Panc1 (cell line): ENCODE measurements around the gene MYT1. TPM values are rescaled to one million over a fixed set of nuclear protein-coding genes. Genes with fewer than 3 reads are reported as not detected.

Source experiments
- ATAC-seq: fragments of 200-7000 bp; cut with Tn5 transposase; 2 replicates; pipeline ENCODE4 v1.9.1; 2020; ENCODE audit warnings: mild to moderate bottlenecking, moderate library complexity
- BruUV-seq: library from RNA; stranded (reverse); fragments of 400-500 nt; replicated peaks from 2 replicates; lab custom pipeline; 2021; lab: Mats Ljungman, UMichigan
- CTCF ChIA-PET: fragments of 300-600 bp; sonication (Branson Sonifier 250); formaldehyde crosslinking; loops from one replicate; lab custom pipeline; 2022; ENCODE audit warnings: antibody characterized with exemption; lab: Charles Lee
- POLR2A ChIA-PET: fragments of 300-600 bp; sonication (Branson Sonifier 250); formaldehyde crosslinking; loops from one replicate; lab custom pipeline; 2022; ENCODE audit warnings: antibody characterized with exemption; lab: Charles Lee
- DNase-seq: peaks from one replicate; pipeline ENCODE4 v3.0.0-alpha.2; 2010; ENCODE audit warnings: low read depth, low spot score
- H3K27ac ChIP-seq: 2 replicates; pipeline ENCODE4 v1.5.1; 2011; ENCODE audit warnings: mild to moderate bottlenecking, low read length, inconsistent platforms
- H3K27me3 ChIP-seq: fragments of 200-500 bp; sonication (Bioruptor generic); 2 replicates; pipeline ENCODE4 v1.6.0; 2014; ENCODE audit warnings: low read length, inconsistent platforms; ENCODE audit not compliant: control insufficient read depth, insufficient read depth
- H3K36me3 ChIP-seq: fragments of 200-500 bp; sonication (Bioruptor generic); 2 replicates; pipeline ENCODE4 v1.5.1; 2014; ENCODE audit warnings: inconsistent platforms, mild to moderate bottlenecking, low read length, moderate library complexity; ENCODE audit not compliant: control insufficient read depth, insufficient read depth
- H3K4me1 ChIP-seq: 2 replicates; pipeline ENCODE4 v1.5.1; 2011; ENCODE audit warnings: inconsistent platforms, mild to moderate bottlenecking, low read length, moderate library complexity; ENCODE audit not compliant: control insufficient read depth, insufficient read depth
- H3K4me3 ChIP-seq, 2 experiments: 2 replicates each; pipeline ENCODE4 v1.5.1; 2011 to 2012; ENCODE audit warnings: low read depth in 2 of 2, low read length in 2 of 2, mild to moderate bottlenecking in 2 of 2, inconsistent platforms in 1 of 2, moderate library complexity in 1 of 2
- H3K9me3 ChIP-seq: fragments of 200-500 bp; sonication (Bioruptor generic); 2 replicates; pipeline ENCODE4 v1.5.1; 2014; ENCODE audit warnings: low read depth, mild to moderate bottlenecking, inconsistent platforms, low read length, moderate library complexity; ENCODE audit not compliant: control insufficient read depth, insufficient read depth
- CTCF ChIP-seq: fragments of 450-650 bp; IDR thresholded peaks from 2 replicates; pipeline ENCODE4 v1.5.1; 2017; ENCODE audit warnings: mild to moderate bottlenecking
- POLR2AphosphoS5 ChIP-seq: IDR thresholded peaks from 2 replicates; pipeline ENCODE4 v1.6.1; 2012; ENCODE audit warnings: mild to moderate bottlenecking, low read depth, low read length, moderate library complexity
- SIN3A ChIP-seq: IDR thresholded peaks from 2 replicates; pipeline ENCODE4 v1.6.1; 2012; ENCODE audit warnings: low read depth, mild to moderate bottlenecking, low read length, moderate library complexity, borderline replicate concordance; ENCODE audit not compliant: insufficient read depth
- TCF7L2 ChIP-seq: IDR thresholded peaks from 2 replicates; pipeline ENCODE4 v1.6.1; 2011; ENCODE audit warnings: mild to moderate bottlenecking, low read depth, low read length, inconsistent platforms
- in situ Hi-C: cut with HindIII; loops from 2 replicates; pipeline ENCODE4 v1.10.0; 2016; ENCODE audit warnings: low sequenced_read_pairs, low pct_unique_long_range_greater_than_20kb
- intact Hi-C: fragments of 100-400 bp; cut with micrococcal nuclease; formaldehyde crosslinking; loops from one replicate; pipeline ENCODE4 v1.10.0; 2022; ENCODE audit not compliant: unreplicated experiment
- total RNA-seq: library from RNA; stranded (reverse); gene quantifications from one replicate; pipeline ENCODE4 v1.2.1, GENCODE V29; 2021; ENCODE audit not compliant: unreplicated experiment
- TF ChIP-seq, protein P1 (sequence below), 2 experiments: IDR thresholded peaks; 2 replicates each; pipeline ENCODE4 v1.6.1; 2011 to 2012; ENCODE audit warnings: low read depth in 2 of 2, control low read depth in 1 of 2, low read length in 1 of 2, mild to moderate bottlenecking in 1 of 2, moderate library complexity in 1 of 2; ENCODE audit not compliant: insufficient read depth in 1 of 2

The MYT1 gene
- total RNA-seq, 1 experiment from 2014 or later, result 0.41 TPM

- Histone ChIP-seq H3K4me1 (peaks cover 11% of the 10 kb centered on the region), H3K9me3 (no peaks in the 10 kb centered on the region), H3K4me3 (no peak overlapping the region), H3K36me3 (peaks cover 3% of the 10 kb centered on the region; the same call in 1 of the 2 replicates), H3K27ac (no peak overlapping the region), H3K27me3 (peaks cover 8% of the 10 kb centered on the region; the same call in 1 of the 2 replicates)
- in situ Hi-C loops (no loop called here), intact Hi-C loops (no loop called here)
- TF ChIP-seq, protein P1, sequence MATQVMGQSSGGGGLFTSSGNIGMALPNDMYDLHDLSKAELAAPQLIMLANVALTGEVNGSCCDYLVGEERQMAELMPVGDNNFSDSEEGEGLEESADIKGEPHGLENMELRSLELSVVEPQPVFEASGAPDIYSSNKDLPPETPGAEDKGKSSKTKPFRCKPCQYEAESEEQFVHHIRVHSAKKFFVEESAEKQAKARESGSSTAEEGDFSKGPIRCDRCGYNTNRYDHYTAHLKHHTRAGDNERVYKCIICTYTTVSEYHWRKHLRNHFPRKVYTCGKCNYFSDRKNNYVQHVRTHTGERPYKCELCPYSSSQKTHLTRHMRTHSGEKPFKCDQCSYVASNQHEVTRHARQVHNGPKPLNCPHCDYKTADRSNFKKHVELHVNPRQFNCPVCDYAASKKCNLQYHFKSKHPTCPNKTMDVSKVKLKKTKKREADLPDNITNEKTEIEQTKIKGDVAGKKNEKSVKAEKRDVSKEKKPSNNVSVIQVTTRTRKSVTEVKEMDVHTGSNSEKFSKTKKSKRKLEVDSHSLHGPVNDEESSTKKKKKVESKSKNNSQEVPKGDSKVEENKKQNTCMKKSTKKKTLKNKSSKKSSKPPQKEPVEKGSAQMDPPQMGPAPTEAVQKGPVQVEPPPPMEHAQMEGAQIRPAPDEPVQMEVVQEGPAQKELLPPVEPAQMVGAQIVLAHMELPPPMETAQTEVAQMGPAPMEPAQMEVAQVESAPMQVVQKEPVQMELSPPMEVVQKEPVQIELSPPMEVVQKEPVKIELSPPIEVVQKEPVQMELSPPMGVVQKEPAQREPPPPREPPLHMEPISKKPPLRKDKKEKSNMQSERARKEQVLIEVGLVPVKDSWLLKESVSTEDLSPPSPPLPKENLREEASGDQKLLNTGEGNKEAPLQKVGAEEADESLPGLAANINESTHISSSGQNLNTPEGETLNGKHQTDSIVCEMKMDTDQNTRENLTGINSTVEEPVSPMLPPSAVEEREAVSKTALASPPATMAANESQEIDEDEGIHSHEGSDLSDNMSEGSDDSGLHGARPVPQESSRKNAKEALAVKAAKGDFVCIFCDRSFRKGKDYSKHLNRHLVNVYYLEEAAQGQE (IDR thresholded peaks at IDR 0.05; ENCODE audit: insufficient read depth in 1 of 2, low read depth in 2 of 2, low read length in 1 of 2), result no peak
- TF ChIP-seq TCF7L2 (no peak), SIN3A (no peak), CTCF (no peak), POLR2AphosphoS5 (no peak)
- no TSS peak for BruUV-seq
- ChIA-PET CTCF (no interaction called here), POLR2A (no interaction called here)
- ATAC-seq, result no peak
- no peak for DNase-seq
Observed at GRCh38 chr20:64254156-64254555, 89.9 kb downstream of the MYT1 start.

DNA sequence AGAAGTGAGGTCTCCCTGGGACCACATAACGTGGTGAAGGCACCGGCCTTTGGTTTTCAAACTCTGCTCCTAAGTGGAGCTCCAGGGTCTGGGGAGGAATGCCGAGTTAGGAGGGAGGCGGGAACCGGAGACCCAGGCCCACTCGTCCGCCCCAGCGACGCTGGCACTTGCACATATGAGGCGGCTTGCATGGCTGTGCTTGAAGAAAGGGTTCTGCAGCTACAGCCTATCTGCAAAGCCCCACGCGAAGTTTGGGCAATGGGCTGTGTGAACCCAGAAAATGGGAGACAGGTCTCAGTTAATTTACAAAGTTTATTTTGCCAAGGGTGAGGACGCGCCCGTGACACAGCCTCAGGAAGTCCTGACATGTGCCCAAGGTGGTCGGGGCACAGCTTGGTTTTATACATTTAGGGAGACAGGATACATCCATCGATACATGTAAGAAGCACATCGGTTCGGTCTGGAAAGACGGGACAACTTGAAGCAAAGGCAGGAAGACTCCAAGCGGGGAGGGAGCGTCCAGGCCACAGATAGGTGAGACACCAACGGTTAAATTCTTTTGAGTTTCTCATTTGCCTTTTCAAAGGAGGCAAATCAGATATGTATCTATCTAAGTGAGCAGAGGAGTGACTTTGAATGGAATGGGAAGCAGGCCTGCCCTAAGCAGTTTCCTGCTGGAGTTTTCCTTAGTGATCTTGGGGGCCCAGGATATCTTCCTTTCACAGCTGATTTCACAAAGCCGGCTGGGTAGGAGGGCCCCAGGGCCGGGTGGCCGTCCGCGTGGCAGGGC lies 90.5 kb downstream of the MYT1 start:
- no TSS peak for BruUV-seq
- H3K9me3 ChIP-seq, result no peaks in the 10 kb centered on the region
- peak overlapping the region; percentile 65 to 86 for H3K4me3 ChIP-seq
- ChIA-PET CTCF (no interaction called here), POLR2A (no interaction called here)
- peak overlapping the region; percentile 88 for H3K27ac ChIP-seq
- DNase-seq (no peak), ATAC-seq (peak; percentile 34)
- no peak for TF ChIP-seq POLR2AphosphoS5
- TF ChIP-seq, protein P1 (IDR thresholded peaks at IDR 0.05; ENCODE audit: insufficient read depth in 1 of 2, low read depth in 2 of 2, low read length in 1 of 2), result no peak
- no peak for TF ChIP-seq CTCF
- TF ChIP-seq SIN3A, result no peak
- no peak for TF ChIP-seq TCF7L2
- in situ Hi-C loops (no loop called here), intact Hi-C loops (no loop called here)
- peaks cover 11% of the 10 kb centered on the region for H3K4me1 ChIP-seq
- H3K27me3 ChIP-seq, result peaks cover 8% of the 10 kb centered on the region; the same call in 1 of the 2 replicates
- H3K36me3 ChIP-seq, result peaks cover 3% of the 10 kb centered on the region; the same call in 1 of the 2 replicates
